Amniotic stem cell (primary cell): ENCODE results near the gene MYO7B.

ENCODE experiments used
- DNase-seq: peaks from one replicate; lab custom pipeline; 2025; lab: John Stamatoyannopoulos, UW

MYO7B gene

DNA sequence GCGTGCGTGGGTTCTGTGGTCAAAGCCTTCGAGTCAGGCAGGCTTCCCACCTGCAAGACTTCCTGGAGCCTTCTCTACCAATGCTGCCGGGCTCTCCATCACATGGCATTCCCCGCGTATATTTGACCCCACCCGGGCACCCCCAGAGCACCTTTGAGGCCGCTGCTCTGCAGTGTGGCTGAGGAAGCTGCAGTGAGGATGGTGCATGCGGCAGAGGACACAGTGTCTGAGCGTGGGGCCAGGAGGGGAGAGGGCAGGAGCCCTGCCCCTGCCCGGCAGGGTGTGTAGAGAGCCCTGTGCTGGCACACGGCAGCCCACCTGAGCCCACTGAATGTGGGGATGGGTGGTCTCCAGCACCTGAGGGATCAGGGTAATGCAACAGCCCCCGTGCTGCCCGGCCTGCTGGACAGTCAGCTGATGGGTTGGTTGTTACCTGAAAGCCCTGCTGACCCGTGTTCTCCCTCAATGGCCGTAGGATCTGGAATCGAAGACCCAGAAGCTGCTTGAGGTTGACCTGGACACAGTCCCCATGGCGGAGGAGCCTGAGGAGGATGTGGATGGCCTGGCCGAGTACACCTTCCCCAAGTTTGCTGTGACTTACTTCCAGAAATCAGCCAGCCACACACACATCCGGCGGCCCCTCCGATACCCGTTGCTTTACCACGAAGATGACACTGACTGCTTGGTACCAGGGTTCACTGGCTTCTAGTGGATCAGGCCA, 73.7 kb downstream of the MYO7B start:
- no peak for DNase-seq

GRCh38 chr2:127609818-127610217, 74.3 kb downstream of the MYO7B start:
- DNase-seq, result no peak

DNA sequence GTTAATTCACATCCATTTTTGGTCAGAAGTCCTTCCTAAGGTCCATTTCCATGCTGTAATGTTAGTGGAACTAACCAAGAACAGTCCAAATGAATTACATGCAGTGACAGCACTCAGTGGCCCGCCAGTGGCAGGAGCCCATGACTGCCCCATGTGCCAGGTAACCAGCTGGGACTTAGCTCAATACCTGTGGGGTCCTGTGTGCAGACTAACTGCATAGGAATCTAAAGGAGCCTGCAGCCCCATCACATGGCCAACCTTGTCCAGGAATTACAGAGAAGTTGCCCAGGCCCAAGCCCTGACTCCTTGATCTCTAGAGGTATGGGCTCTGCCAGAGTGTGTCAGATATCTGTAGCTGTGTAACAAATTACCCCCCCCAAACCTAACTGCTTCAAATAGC, 75.1 kb downstream of the MYO7B start:
- no peak for DNase-seq

DNA sequence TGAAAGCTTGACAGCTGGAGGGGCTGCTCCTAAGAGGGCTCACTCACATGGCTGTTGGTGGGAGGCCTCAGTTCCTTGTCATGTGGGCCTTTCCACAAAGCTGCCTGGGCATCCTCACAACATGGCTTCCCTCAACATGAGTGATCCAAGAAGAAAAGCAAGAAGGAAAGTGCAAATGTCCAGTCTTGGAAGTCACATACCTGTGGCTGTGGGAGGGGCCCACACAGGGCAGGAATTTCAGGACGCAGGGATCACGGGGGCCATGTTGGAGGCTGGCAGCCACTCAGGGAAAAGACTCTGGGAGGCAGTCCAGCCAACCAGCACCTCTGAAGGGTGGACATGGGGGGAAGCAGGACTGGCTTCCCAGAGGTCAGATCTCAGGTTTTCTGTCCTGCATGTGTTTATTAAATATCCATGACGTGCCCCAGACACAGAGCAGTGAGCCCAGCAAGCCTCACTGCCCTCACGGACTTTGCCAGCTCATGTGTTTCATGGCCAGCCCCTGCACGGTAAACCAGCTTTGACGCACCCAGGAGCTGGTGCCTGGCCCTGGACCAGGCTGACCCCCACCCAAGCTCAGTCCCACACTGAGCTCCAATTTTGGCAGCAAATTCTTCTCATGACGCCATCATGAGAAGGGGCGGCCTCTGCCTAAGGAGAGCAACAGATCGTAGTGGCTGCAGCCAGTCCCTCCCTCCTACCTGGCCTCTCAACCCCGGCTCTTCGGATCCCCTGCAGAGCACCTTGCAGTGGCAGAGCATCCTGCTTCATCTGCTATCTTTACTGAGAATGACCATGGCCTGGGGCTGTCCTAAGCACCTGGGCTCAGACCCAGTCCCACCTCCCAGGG, 75.8 kb downstream of the MYO7B start:
- no peak for DNase-seq

- no peak for DNase-seq
These were observed 76.8 kb downstream of the MYO7B start for GRCh38 chr2:127612111-127612822.

DNA sequence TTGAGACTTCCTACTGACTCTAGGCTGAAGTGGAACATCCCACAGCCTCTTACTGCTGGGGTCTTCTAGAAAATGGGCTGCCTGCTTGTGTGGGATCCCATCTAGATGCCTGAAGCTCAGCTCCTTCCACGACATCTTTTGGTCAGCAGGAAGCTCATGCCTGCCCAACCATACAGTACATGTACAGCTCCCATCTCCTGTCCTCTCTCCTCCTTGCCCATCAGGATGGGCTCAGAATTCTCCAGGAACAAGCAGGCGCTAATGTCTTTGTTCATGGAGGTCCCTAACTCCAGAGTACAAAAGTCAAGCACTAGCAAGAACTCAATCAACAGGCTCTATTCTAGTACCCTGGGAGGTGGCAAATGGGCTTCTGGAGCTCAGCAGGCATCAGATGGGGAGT, 78.8 kb downstream of the MYO7B start:
- DNase-seq, result no peak

GRCh38 chr2:127614731-127615130, 79.2 kb downstream of the MYO7B start:
- DNase-seq, result no peak

GRCh38 chr2:127615511-127616166, 80.2 kb downstream of the MYO7B start:
- no peak for DNase-seq

GRCh38 chr2:127618551-127619202, 83.2 kb downstream of the MYO7B start:
- no peak for DNase-seq

GRCh38 chr2:127619203-127619590, 83.7 kb downstream of the MYO7B start:
- no peak for DNase-seq

- DNase-seq, result no peak
These were observed 84.6 kb downstream of the MYO7B start for GRCh38 chr2:127619877-127620705.

DNA sequence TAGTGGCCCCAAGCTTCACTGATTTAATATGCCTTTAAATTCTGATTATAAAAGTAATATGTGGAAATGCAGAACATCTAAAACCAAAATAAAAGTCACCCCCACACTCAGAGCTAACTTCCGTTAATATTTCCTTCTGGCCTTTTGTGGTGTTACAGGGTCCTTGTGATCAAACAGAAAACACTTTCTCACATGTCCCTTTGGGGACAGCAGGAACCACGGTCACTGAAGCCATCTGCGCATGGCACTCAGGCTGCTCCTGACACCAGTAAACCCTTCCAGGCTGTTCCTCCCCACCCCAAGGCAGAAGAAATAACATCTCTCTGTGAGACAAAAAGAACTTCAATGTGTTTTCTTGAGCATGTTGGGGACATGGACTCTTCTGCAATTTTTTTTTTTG, 85.4 kb downstream of the MYO7B start:
- DNase-seq, result no peak

GRCh38 chr2:127621981-127622431, 86.5 kb downstream of the MYO7B start:
- no peak for DNase-seq

DNA sequence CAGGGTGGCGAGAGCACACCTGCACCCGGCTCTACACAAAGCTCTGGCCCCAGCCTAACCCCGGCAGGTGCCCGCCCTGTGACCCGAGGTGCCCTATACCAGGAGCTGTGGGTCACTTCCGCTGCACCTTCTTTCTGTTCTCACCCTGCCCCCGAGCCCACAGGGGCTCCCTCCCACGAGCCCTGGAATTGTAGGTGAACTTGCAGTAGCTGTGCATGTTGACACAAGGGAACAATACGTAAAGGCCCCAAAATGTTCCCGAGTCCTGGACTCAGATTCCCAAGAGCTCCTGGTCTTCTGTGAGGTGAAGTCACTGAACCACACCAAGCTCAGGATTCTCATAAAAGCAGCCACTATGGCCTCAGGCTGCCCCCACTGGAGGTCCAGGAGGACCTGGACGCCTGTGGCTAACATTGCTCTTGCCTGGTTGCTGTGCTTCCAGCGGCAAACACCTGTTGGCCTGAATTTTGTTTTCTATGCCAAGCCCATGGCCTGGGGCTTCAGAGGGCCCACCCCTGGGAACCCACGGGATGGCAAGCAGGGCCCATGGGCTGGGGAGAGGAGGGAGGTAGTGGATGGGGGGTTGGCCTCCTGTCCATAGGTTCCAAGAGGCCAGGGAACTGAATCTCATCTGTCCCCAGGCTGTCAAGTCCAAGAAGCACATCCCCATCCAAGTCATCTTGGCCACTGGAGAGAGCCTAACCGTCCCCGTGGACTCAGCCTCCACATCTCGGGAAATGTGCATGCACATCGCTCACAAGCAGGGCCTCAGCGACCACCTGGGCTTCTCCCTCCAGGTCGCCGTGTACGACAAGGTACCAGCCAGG, 87.3 kb downstream of the MYO7B start:
- DNase-seq, result no peak

DNA sequence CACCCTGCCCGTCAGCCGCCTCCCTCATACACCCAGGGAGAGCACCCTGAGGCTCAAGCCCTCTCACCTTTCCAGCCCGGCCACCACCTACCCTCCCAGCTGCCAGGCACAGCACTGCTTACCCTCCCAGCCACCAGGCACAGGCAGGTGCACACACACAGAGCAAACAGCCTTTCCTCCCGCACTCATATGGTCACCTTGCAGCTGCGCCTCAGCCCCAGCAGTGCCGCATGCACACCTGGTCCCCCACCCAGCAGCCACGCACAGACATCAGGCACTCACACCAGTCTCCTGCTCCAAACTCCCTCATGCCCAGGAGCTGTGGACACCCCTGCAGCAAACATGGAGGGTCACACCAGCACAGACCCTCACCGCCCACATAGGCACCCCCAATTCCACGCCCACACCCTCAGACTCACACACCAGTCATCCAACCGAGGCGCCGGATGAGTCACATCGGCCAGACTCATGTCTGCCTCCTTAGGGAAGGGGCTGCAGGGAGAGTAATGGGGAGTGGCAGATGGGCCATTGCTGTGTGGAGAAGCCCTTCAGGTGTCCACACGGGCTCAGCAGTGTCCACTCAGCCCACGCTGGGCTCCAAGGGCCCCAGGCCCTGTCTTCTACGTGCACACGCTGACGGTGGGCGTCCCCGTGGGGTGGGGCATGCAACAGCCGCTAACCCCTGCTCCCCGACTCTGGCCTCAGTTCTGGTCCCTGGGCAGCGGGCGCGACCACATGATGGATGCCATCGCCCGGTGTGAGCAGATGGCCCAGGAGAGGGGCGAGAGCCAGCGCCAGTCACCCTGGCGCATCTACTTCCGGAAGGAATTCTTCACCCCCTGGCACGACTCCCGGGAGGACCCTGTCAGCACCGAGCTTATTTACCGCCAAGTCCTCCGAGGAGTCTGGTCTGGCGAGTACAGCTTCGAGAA, 88.2 kb downstream of the MYO7B start:
- DNase-seq, result no peak

DNA sequence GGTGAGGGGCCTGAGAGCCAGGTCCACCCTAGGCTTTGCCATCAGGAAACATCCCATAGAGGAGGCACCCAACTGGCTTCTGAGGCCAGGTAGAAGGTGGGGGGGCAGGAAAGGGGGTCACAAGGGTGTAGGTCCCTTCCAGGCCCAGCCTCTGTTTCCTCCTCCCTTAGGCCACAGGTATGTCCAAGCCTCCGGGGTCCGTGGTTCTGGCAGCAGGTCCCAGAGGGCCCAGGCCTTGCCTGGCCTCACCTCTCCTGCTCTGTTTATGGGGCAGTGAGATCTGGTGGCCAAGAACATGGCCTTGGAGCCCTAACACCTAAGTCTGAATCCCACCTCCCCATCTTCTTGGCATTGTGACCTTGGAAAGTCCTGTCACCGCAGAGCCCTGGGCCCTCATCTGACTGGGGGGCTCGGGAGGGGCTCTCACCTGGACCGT, 88.9 kb downstream of the MYO7B start:
- no peak for DNase-seq

DNA sequence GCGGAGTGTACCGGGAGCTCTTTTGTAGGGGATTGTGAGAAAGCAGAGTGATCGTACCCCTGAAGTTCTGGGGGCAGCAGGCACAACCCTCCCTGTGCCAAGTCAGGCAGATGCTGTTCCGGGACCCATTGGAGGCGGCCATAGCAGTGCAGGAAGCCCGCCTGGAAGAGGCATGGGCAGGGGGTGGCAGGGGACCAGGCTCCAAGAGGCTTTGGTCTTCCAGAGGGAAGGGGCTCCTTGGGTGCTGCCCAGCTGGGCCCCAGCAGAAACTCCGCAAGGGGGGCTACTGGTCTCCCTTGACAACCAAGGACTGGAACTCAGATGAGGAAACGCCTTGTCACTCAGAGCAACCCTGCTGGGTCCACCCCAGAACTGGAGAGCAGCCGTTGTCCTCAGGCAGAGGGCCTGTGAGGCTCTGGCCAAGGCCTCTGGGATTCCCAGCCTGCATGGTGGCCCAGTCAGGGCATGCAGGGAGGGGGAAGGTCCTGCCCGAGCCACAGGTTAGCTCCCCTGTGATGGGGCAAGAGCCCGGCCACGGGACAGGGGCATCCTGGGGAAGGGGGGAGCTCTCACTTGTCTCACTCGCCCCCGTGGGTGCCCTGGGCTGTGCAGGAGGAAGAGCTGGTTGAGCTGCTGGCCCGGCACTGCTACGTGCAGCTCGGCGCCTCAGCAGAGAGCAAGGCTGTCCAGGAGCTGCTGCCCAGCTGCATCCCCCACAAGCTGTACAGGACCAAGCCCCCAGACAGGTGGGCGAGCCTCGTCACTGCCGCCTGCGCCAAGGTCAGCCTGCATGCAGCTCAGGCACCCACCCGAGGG, 89.5 kb downstream of the MYO7B start:
- DNase-seq, result no peak

DNA sequence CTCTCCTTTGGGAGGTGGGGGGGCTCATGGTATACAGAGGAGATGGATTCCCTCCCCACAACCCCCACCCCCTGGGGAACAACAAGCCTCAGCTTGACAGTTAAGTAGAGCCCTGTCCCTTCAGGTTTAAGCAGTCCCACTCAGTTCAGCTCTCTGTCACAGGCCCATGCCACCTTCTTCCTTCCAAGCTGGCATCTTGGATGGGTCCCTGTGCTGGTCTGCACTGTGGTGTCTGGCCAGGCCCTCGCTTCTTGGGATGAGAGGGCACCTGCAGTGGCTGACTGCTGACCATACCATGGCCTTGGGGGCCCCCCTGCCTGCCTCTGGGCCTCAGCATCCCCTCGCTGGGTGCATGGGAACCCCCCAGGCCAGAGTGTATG, 90.1 kb downstream of the MYO7B start:
- DNase-seq, result no peak
